ENCODE measurements around the gene PGM2L1.
"Not testable (repeated sequence)": the region's sequence is repeated elsewhere in the genome, so short reads cannot be mapped to it uniquely, and the experiment has no call there.

The PGM2L1 gene

GRCh38 chr11:74398244-74399159 lies at the start of gene PGM2L1:
TSS of gene PGM2L1 (minus strand) at chr11:74398433. CDS start at chr11:74398161, 272 bp downstream.
- DNase-seq = peak; percentile 95

- no peak for DNase-seq
These were observed 49.5 kb upstream of the PGM2L1 start for GRCh38 chr11:74447720-74448119.

GRCh38 chr11:74446532-74446938 lies 48.3 kb upstream of the PGM2L1 start:
- DNase-seq = no peak

- DNase-seq = no peak
These were observed 46.1 kb upstream of the PGM2L1 start for GRCh38 chr11:74444173-74444826.

- DNase-seq = no peak
These were observed 45.0 kb upstream of the PGM2L1 start for GRCh38 chr11:74443071-74443864.

- DNase-seq = no peak
These were observed 44.4 kb upstream of the PGM2L1 start for GRCh38 chr11:74442636-74443035.

- DNase-seq = no peak
These were observed 40.4 kb upstream of the PGM2L1 start for GRCh38 chr11:74438681-74439080.

- DNase-seq = no peak
These were observed 39.3 kb upstream of the PGM2L1 start for GRCh38 chr11:74437441-74438042.

- no peak for DNase-seq
These were observed 36.3 kb upstream of the PGM2L1 start for GRCh38 chr11:74434528-74434927.

GRCh38 chr11:74429205-74429604 lies 31.0 kb upstream of the PGM2L1 start:
- no peak for DNase-seq

GRCh38 chr11:74427384-74427886 lies 29.2 kb upstream of the PGM2L1 start:
- DNase-seq = no peak

GRCh38 chr11:74425100-74425499 lies 26.9 kb upstream of the PGM2L1 start:
- no peak for DNase-seq

GRCh38 chr11:74418509-74418895 lies 20.3 kb upstream of the PGM2L1 start:
- DNase-seq = no peak

- no peak for DNase-seq
These were observed 19.8 kb upstream of the PGM2L1 start for GRCh38 chr11:74417860-74418508.

- DNase-seq = peak; percentile 35
These were observed 19.2 kb upstream of the PGM2L1 start for GRCh38 chr11:74417379-74417804.

GRCh38 chr11:74416974-74417373 lies 18.7 kb upstream of the PGM2L1 start:
- not testable (repeated sequence) for DNase-seq

- no peak for DNase-seq
These were observed 14.6 kb upstream of the PGM2L1 start for GRCh38 chr11:74412733-74413359.

GRCh38 chr11:74412321-74412720 lies 14.1 kb upstream of the PGM2L1 start:
- no peak for DNase-seq

GRCh38 chr11:74409633-74410032 lies 11.4 kb upstream of the PGM2L1 start:
- DNase-seq = no peak

GRCh38 chr11:74403607-74404321 lies 5.5 kb upstream of the PGM2L1 start:
- no peak for DNase-seq

- no peak for DNase-seq
These were observed 2.4 kb upstream of the PGM2L1 start for GRCh38 chr11:74400606-74401005.
